Activated CD8-positive, alpha-beta T cell treated with anti-CD3 and anti-CD28 coated beads, Interleukin-2, amount 10 ng/mL, durations not matched to agents 7 days and 5 days (primary cell): ENCODE data around the gene NTM. TPM values are rescaled to one million over a fixed set of nuclear protein-coding genes. Genes with fewer than 3 reads are reported as not detected.

Source experiments
- ATAC-seq: fragments of 150-1000 bp; cut with Tn5 transposase; one replicate; pipeline ENCODE4 v1.10.0; 2021; ENCODE audit warnings: moderate library complexity
- CTCF ChIA-PET: fragments of 350-600 bp; sonication (Branson Sonifier 250); formaldehyde crosslinking; loops from one replicate; lab custom pipeline; 2021; ENCODE audit warnings: antibody characterized with exemption; lab: Charles Lee
- POLR2A ChIA-PET: fragments of 350-600 bp; sonication (Branson Sonifier 250); formaldehyde crosslinking; loops from one replicate; lab custom pipeline; 2021; ENCODE audit warnings: antibody characterized with exemption; lab: Charles Lee
- DNase-seq: peaks from one replicate; pipeline ENCODE4 v3.0.0-alpha.2; 2020
- H3K27ac Mint-ChIP-seq: one replicate; pipeline ENCODE4 v1.8.0; 2021; ENCODE audit warnings: mild to moderate bottlenecking, mixed read lengths
- H3K27me3 Mint-ChIP-seq: one replicate; pipeline ENCODE4 v1.8.0; 2021; ENCODE audit warnings: low read depth, mixed read lengths
- H3K36me3 Mint-ChIP-seq: one replicate; pipeline ENCODE4 v1.8.0; 2021; ENCODE audit warnings: low read depth, mixed read lengths
- H3K4me1 Mint-ChIP-seq: one replicate; pipeline ENCODE4 v1.8.0; 2021; ENCODE audit warnings: low read depth, mixed read lengths
- H3K4me3 Mint-ChIP-seq: one replicate; pipeline ENCODE4 v1.8.0; 2021; ENCODE audit warnings: mild to moderate bottlenecking, mixed read lengths
- H3K9me3 Mint-ChIP-seq: one replicate; pipeline ENCODE4 v1.8.0; 2022; ENCODE audit warnings: mixed read lengths; ENCODE audit not compliant: insufficient read depth
- total RNA-seq, 2 experiments: library from RNA; stranded (reverse); gene quantifications; one replicate each; pipeline ENCODE4 v1.2.3, GENCODE V29; 2021

Gene NTM
- total RNA-seq, 2 experiments from 2014 or later: not detected

GRCh38 chr11:132008872-132009271 lies 638.5 kb downstream of the NTM start:
- Mint-ChIP-seq H3K27ac (no peak overlapping the region), H3K4me3 (no peak overlapping the region), H3K4me1 (peaks cover 3% of the 10 kb centered on the region), H3K9me3 (no peaks in the 10 kb centered on the region), H3K27me3 (no peaks in the 10 kb centered on the region), H3K36me3 (no peaks in the 10 kb centered on the region)
- POLR2A ChIA-PET: no interaction called here
- CTCF ChIA-PET: no interaction called here
- DNase-seq: no peak
- ATAC-seq: no peak

GRCh38 chr11:132020001-132020400 lies 649.6 kb downstream of the NTM start:
- no peak overlapping the region for H3K27ac Mint-ChIP-seq
- no peak overlapping the region for H3K4me3 Mint-ChIP-seq
- ATAC-seq (no peak), DNase-seq (no peak)
- no peaks in the 10 kb centered on the region for H3K4me1 Mint-ChIP-seq
- CTCF ChIA-PET: no interaction called here
- POLR2A ChIA-PET: no interaction called here
- no peaks in the 10 kb centered on the region for H3K27me3 Mint-ChIP-seq
- H3K9me3 Mint-ChIP-seq: peaks cover 5% of the 10 kb centered on the region
- no peaks in the 10 kb centered on the region for H3K36me3 Mint-ChIP-seq

GRCh38 chr11:132022285-132022684 lies 651.9 kb downstream of the NTM start:
- POLR2A ChIA-PET: no interaction called here
- Mint-ChIP-seq H3K27ac (no peak overlapping the region), H3K4me3 (no peak overlapping the region), H3K9me3 (peaks cover 5% of the 10 kb centered on the region), H3K36me3 (no peaks in the 10 kb centered on the region), H3K4me1 (no peaks in the 10 kb centered on the region), H3K27me3 (no peaks in the 10 kb centered on the region)
- DNase-seq (no peak), ATAC-seq (no peak)
- CTCF ChIA-PET: no interaction called here

GRCh38 chr11:132022733-132023478 lies 652.5 kb downstream of the NTM start:
- H3K4me3 Mint-ChIP-seq: no peak overlapping the region
- DNase-seq (no peak), ATAC-seq (no peak)
- ChIA-PET CTCF (no interaction called here), POLR2A (no interaction called here)
- peaks cover 5% of the 10 kb centered on the region for H3K9me3 Mint-ChIP-seq
- no peaks in the 10 kb centered on the region for H3K4me1 Mint-ChIP-seq
- H3K36me3 Mint-ChIP-seq: no peaks in the 10 kb centered on the region
- H3K27me3 Mint-ChIP-seq: no peaks in the 10 kb centered on the region
- H3K27ac Mint-ChIP-seq: no peak overlapping the region

- ChIA-PET CTCF (no interaction called here), POLR2A (no interaction called here)
- Mint-ChIP-seq H3K9me3 (no peaks in the 10 kb centered on the region), H3K27ac (no peak overlapping the region), H3K4me3 (no peak overlapping the region), H3K27me3 (no peaks in the 10 kb centered on the region), H3K36me3 (no peaks in the 10 kb centered on the region), H3K4me1 (no peaks in the 10 kb centered on the region)
- ATAC-seq (no peak), DNase-seq (no peak)
Observed at GRCh38 chr11:132024587-132025295, 654.3 kb downstream of the NTM start.

GRCh38 chr11:132026746-132027145 lies 656.3 kb downstream of the NTM start:
- Mint-ChIP-seq H3K36me3 (no peaks in the 10 kb centered on the region), H3K4me3 (no peak overlapping the region), H3K27me3 (no peaks in the 10 kb centered on the region), H3K27ac (no peak overlapping the region), H3K4me1 (no peaks in the 10 kb centered on the region), H3K9me3 (no peaks in the 10 kb centered on the region)
- ChIA-PET POLR2A (no interaction called here), CTCF (no interaction called here)
- DNase-seq (no peak), ATAC-seq (no peak)

GRCh38 chr11:132028380-132029240 lies 658.2 kb downstream of the NTM start:
- Mint-ChIP-seq H3K4me1 (no peaks in the 10 kb centered on the region), H3K36me3 (no peaks in the 10 kb centered on the region), H3K4me3 (no peak overlapping the region), H3K27ac (no peak overlapping the region), H3K27me3 (no peaks in the 10 kb centered on the region), H3K9me3 (no peaks in the 10 kb centered on the region)
- POLR2A ChIA-PET: no interaction called here
- DNase-seq: no peak
- CTCF ChIA-PET: no interaction called here
- no peak for ATAC-seq

GRCh38 chr11:132030896-132031295 lies 660.5 kb downstream of the NTM start:
- Mint-ChIP-seq H3K27me3 (no peaks in the 10 kb centered on the region), H3K4me1 (no peaks in the 10 kb centered on the region), H3K36me3 (no peaks in the 10 kb centered on the region), H3K27ac (no peak overlapping the region), H3K9me3 (no peaks in the 10 kb centered on the region), H3K4me3 (no peak overlapping the region)
- DNase-seq (no peak), ATAC-seq (no peak)
- POLR2A ChIA-PET: no interaction called here
- CTCF ChIA-PET: no interaction called here

- CTCF ChIA-PET: no interaction called here
- Mint-ChIP-seq H3K4me3 (no peak overlapping the region), H3K36me3 (no peaks in the 10 kb centered on the region), H3K27me3 (no peaks in the 10 kb centered on the region), H3K9me3 (no peaks in the 10 kb centered on the region), H3K4me1 (no peaks in the 10 kb centered on the region), H3K27ac (no peak overlapping the region)
- DNase-seq: no peak
- no peak for ATAC-seq
- POLR2A ChIA-PET: no interaction called here
Observed at GRCh38 chr11:132032555-132032954, 662.1 kb downstream of the NTM start.

- no peak for DNase-seq
Observed at GRCh38 chr11:132033051-132033450, 662.6 kb downstream of the NTM start.

GRCh38 chr11:132035228-132035627 lies 664.8 kb downstream of the NTM start:
- Mint-ChIP-seq H3K27ac (no peak overlapping the region), H3K4me3 (no peak overlapping the region)

More at GRCh38 chr11:132033051-132033450, 662.6 kb downstream of the NTM start:
- Mint-ChIP-seq H3K27ac (no peak overlapping the region), H3K27me3 (no peaks in the 10 kb centered on the region), H3K9me3 (no peaks in the 10 kb centered on the region), H3K36me3 (no peaks in the 10 kb centered on the region), H3K4me3 (no peak overlapping the region), H3K4me1 (peaks cover 1% of the 10 kb centered on the region)
- ChIA-PET CTCF (no interaction called here), POLR2A (no interaction called here)
- no peak for ATAC-seq

GRCh38 chr11:132035766-132036165 lies 665.4 kb downstream of the NTM start:
- no peak for DNase-seq
- no peaks in the 10 kb centered on the region for H3K9me3 Mint-ChIP-seq
- H3K4me1 Mint-ChIP-seq: peaks cover 2% of the 10 kb centered on the region
- no peak overlapping the region for H3K4me3 Mint-ChIP-seq
- no peaks in the 10 kb centered on the region for H3K36me3 Mint-ChIP-seq
- CTCF ChIA-PET: no interaction called here
- H3K27me3 Mint-ChIP-seq: no peaks in the 10 kb centered on the region
- ATAC-seq: no peak
- H3K27ac Mint-ChIP-seq: no peak overlapping the region
- POLR2A ChIA-PET: no interaction called here

More at GRCh38 chr11:132035228-132035627, 664.8 kb downstream of the NTM start:
- peaks cover 2% of the 10 kb centered on the region for H3K4me1 Mint-ChIP-seq
- ChIA-PET CTCF (no interaction called here), POLR2A (no interaction called here)
- no peaks in the 10 kb centered on the region for H3K9me3 Mint-ChIP-seq
- DNase-seq (no peak), ATAC-seq (no peak)
- H3K36me3 Mint-ChIP-seq: no peaks in the 10 kb centered on the region
- no peaks in the 10 kb centered on the region for H3K27me3 Mint-ChIP-seq
